Natural killer cell (primary cell): Measurements from ENCODE around the gene PHACTR3. TPM values are rescaled to one million over a fixed set of nuclear protein-coding genes. Genes with fewer than 3 reads are reported as not detected.
A peak's percentile ranks its signal among the peaks of the same experiment; 100 is the strongest.

Experiments used
- ATAC-seq, 3 donors: fragments of 150-1000 bp in 2 of 3; fragments of 200-7000 bp in 1 of 3; cut with Tn5 transposase; 1 replicate in 1 of 3; 2 replicates in 2 of 3; pipeline ENCODE4 v1.10.0; 2021; ENCODE audit warnings: mild to moderate bottlenecking in 2 of 3, moderate library complexity in 2 of 3
- DNase-seq, 2 donors: peaks; one replicate each; pipeline versions ENCODE4 v3.0.0 to v3.0.0-alpha.2; 2013 to 2021; ENCODE audit warnings: mixed read lengths in 1 of 2
- H3K27ac ChIP-seq: one replicate; pipeline ENCODE4 v1.5.1; 2013; ENCODE audit warnings: mild to moderate bottlenecking, low read length
- H3K27me3 ChIP-seq: one replicate; pipeline ENCODE4 v1.6.1; 2013; ENCODE audit warnings: low read length; ENCODE audit not compliant: control insufficient read depth, insufficient read depth
- H3K36me3 ChIP-seq: one replicate; pipeline ENCODE4 v1.6.1; 2013; ENCODE audit warnings: low read length; ENCODE audit not compliant: control insufficient read depth, insufficient read depth
- H3K4me1 ChIP-seq: one replicate; pipeline ENCODE4 v1.6.1; 2013; ENCODE audit warnings: low read length; ENCODE audit not compliant: control insufficient read depth, insufficient read depth
- H3K4me3 ChIP-seq: one replicate; pipeline ENCODE4 v1.5.1; 2013; ENCODE audit warnings: low read length
- H3K9me3 ChIP-seq: one replicate; pipeline ENCODE4 v1.6.1; 2013; ENCODE audit warnings: low read length; ENCODE audit not compliant: control insufficient read depth, insufficient read depth
- H3K27ac Mint-ChIP-seq, 2 donors: one replicate each; pipeline ENCODE4 v1.8.0; 2022; ENCODE audit warnings: mild to moderate bottlenecking in 2 of 2, mixed read lengths in 2 of 2, moderate library complexity in 1 of 2
- H3K27me3 Mint-ChIP-seq, 2 donors: one replicate each; pipeline ENCODE4 v1.8.0; 2022; ENCODE audit warnings: low read depth in 2 of 2, mixed read lengths in 2 of 2
- H3K36me3 Mint-ChIP-seq: one replicate; pipeline ENCODE4 v1.8.0; 2022; ENCODE audit warnings: mixed read lengths
- H3K4me1 Mint-ChIP-seq, 2 donors: one replicate each; pipeline ENCODE4 v1.8.0; 2022; ENCODE audit warnings: mixed read lengths in 2 of 2
- H3K4me3 Mint-ChIP-seq: one replicate; pipeline ENCODE4 v1.8.0; 2022; ENCODE audit warnings: mild to moderate bottlenecking, moderate library complexity, mixed read lengths
- H3K9me3 Mint-ChIP-seq, 2 donors: one replicate each; pipeline ENCODE4 v1.8.0; 2022; ENCODE audit warnings: mixed read lengths in 2 of 2
- CTCF ChIP-seq: fragments of 200-600 bp; IDR thresholded peaks from one replicate; pipeline ENCODE4 v1.8.0; 2022; ENCODE audit warnings: antibody characterized with exemption
- WGBS: methylation state at CpG from one replicate; pipeline ENCODE4 v1.1.7; 2013; ENCODE audit warnings: missing lambda C conversion rate; ENCODE audit not compliant: insufficient coverage; 5-methylcytosine and 5-hydroxymethylcytosine counted together
- intact Hi-C: fragments of 100-400 bp; cut with micrococcal nuclease; formaldehyde crosslinking; loops from one replicate; pipeline ENCODE4 v1.14.2; 2022
- total RNA-seq, 4 donors: library from RNA; stranded (reverse); fragments of 120-200 nt in 1 of 4; gene quantifications; one replicate each; pipeline versions ENCODE4 v1.2.3 to v1.2.4, GENCODE V29; 2013 to 2022

PHACTR3 gene
- total RNA-seq, 3 donors from 2014 or later (not counting 1 experiment from before 2014, with no cell fraction given): not detected

GRCh38 chr20:59693587-59693986, 89.2 kb downstream of the PHACTR3 start:
- 85% methylated on average over 4 of the region's 4 CpGs for WGBS
- H3K4me3 Mint-ChIP-seq: no peak overlapping the region
- Histone ChIP-seq H3K27ac (no peak overlapping the region), H3K27me3 (no peaks in the 10 kb centered on the region), H3K9me3 (no peaks in the 10 kb centered on the region), H3K4me3 (no peak overlapping the region), H3K4me1 (no peaks in the 10 kb centered on the region), H3K36me3 (no peaks in the 10 kb centered on the region)
- H3K27me3 Mint-ChIP-seq: peaks cover 8 to 19% of the 10 kb centered on the region in 2 donors
- DNase-seq: no peak
- H3K27ac Mint-ChIP-seq: no peak overlapping the region
- intact Hi-C loops: no loop called here
- no peaks in the 10 kb centered on the region for H3K36me3 Mint-ChIP-seq
- H3K9me3 Mint-ChIP-seq: no peaks in the 10 kb centered on the region
- TF ChIP-seq CTCF: no peak
- ATAC-seq: no peak
- H3K4me1 Mint-ChIP-seq: no peaks in the 10 kb centered on the region

DNA sequence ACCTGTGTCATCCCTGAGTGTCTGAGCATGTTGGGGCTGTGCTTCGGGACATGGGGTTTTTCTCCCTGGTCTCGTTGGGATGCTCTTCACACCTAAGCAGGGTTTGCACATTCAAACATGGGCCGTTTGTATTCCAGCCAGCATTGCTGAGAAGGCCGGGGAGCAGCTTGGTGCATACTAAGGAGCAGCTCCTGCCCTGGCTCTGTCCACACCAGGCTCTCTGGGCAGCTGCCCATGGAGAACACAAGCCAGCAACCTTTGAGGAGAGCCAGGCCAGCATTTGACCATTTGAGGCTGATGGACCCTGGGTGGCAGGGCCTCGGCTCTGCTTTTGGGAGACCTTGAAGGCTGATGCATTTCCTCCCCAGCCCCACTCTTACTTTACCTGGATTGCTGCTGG, 92.1 kb downstream of the PHACTR3 start:
- DNase-seq (no peak), ATAC-seq (peak in 1 of 3 donors; percentile 7)
- Mint-ChIP-seq H3K36me3 (no peaks in the 10 kb centered on the region), H3K4me1 (no peaks in the 10 kb centered on the region), H3K9me3 (no peaks in the 10 kb centered on the region), H3K4me3 (no peak overlapping the region), H3K27me3 (peaks cover 8 to 13% of the 10 kb centered on the region in 2 donors), H3K27ac (no peak overlapping the region)
- H3K9me3 ChIP-seq: no peaks in the 10 kb centered on the region
- H3K27me3 ChIP-seq: no peaks in the 10 kb centered on the region
- no peaks in the 10 kb centered on the region for H3K36me3 ChIP-seq
- intact Hi-C loops: no loop called here
- no peaks in the 10 kb centered on the region for H3K4me1 ChIP-seq
- H3K4me3 ChIP-seq: no peak overlapping the region
- TF ChIP-seq CTCF: no peak
- 71% methylated on average over 5 of the region's 5 CpGs for WGBS
- H3K27ac ChIP-seq: no peak overlapping the region

DNA sequence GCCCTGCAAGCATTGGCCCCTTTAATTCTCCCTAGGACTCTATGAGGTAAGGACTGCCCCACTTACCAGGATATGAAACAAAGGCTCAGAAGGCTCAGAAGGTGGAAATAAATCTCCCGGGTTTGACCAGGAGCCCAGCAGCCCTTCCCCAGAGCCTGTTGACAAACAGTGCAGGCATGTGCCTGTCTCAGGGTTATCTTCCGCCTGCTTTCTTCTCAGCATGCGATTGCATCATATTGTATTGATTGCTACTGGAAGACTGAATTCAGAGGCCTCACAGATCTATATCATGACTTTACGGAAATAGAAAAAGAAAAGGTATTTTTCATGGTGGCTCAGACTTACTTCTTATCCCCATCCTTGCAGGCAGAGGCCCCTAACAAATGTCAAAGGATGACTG, 92.7 kb downstream of the PHACTR3 start:
- H3K27me3 ChIP-seq: no peaks in the 10 kb centered on the region
- Mint-ChIP-seq H3K27me3 (peaks cover 8 to 13% of the 10 kb centered on the region in 2 donors), H3K27ac (no peak overlapping the region), H3K9me3 (no peaks in the 10 kb centered on the region), H3K36me3 (no peaks in the 10 kb centered on the region), H3K4me3 (no peak overlapping the region), H3K4me1 (no peaks in the 10 kb centered on the region)
- H3K27ac ChIP-seq: no peak overlapping the region
- intact Hi-C loops: no loop called here
- no peak for DNase-seq
- no peak overlapping the region for H3K4me3 ChIP-seq
- no peaks in the 10 kb centered on the region for H3K9me3 ChIP-seq
- no peak for ATAC-seq
- WGBS: 94% methylated on average over 4 of the region's 4 CpGs
- TF ChIP-seq CTCF: no peak
- no peaks in the 10 kb centered on the region for H3K36me3 ChIP-seq
- no peaks in the 10 kb centered on the region for H3K4me1 ChIP-seq

DNA sequence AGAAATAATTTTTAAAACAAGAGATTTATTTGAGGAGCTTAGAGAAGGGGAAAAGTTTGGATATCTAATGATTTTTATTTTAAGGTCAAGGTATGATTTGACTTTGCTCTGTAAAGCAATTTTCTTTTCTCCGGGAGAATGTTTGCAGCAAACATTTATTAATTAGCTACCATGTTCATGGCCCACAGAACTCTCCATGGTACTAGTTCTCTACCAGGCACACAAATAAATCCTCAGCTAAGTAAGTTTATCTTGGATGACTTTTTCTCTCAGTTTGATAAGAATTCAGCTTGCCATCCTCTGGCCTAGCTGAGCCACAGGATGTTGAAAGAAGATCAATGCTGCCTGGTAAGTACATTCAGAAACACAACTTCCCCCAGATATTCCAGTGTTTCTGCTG, 94.3 kb downstream of the PHACTR3 start:
- H3K4me3 ChIP-seq: no peak overlapping the region
- no peaks in the 10 kb centered on the region for H3K27me3 ChIP-seq
- intact Hi-C loops: no loop called here
- Mint-ChIP-seq H3K36me3 (no peaks in the 10 kb centered on the region), H3K9me3 (no peaks in the 10 kb centered on the region), H3K4me1 (no peaks in the 10 kb centered on the region), H3K4me3 (no peak overlapping the region), H3K27ac (no peak overlapping the region), H3K27me3 (peaks cover 9 to 23% of the 10 kb centered on the region in 2 donors)
- TF ChIP-seq CTCF: no peak
- H3K27ac ChIP-seq: no peak overlapping the region
- H3K4me1 ChIP-seq: no peaks in the 10 kb centered on the region
- no peak for ATAC-seq
- WGBS: no CpG with 5 or more reads among the region's 1 CpG
- DNase-seq: no peak
- no peaks in the 10 kb centered on the region for H3K36me3 ChIP-seq
- no peaks in the 10 kb centered on the region for H3K9me3 ChIP-seq
